K562 (cell line): Measurements from ENCODE around the gene BSPRY. TPM values are rescaled to one million over a fixed set of nuclear protein-coding genes. Genes with fewer than 3 reads are reported as not detected.

Source experiments
- CC2D1A ChIP-seq: fragments of 450-650 bp; IDR thresholded peaks from 2 replicates; pipeline ENCODE4 v1.6.1; 2017; ENCODE audit warnings: mild to moderate bottlenecking
- CREBBP ChIP-seq: IDR thresholded peaks from one replicate; pipeline ENCODE4 v1.6.1; 2012; ENCODE audit warnings: low read depth, mild to moderate bottlenecking, control low read depth, inconsistent platforms, low read length
- FOXK1 ChIP-seq: sonication (generic); formaldehyde crosslinking; IDR thresholded peaks from 2 replicates; pipeline ENCODE4 v1.8.0; 2022; ENCODE audit warnings: missing genetic modification reagents, mild to moderate bottlenecking, borderline replicate concordance
- IFI16 ChIP-seq: fragments of 250-450 bp; sonication (Bioruptor Pico); IDR thresholded peaks from 2 replicates; pipeline ENCODE4 v2.1.2; 2022; ENCODE audit warnings: mild to moderate bottlenecking, inconsistent platforms
- ILK ChIP-seq: fragments of 450-650 bp; IDR thresholded peaks from 2 replicates; pipeline ENCODE4 v1.6.1; 2016; ENCODE audit warnings: missing genetic modification characterization, low read depth, mild to moderate bottlenecking, missing compliant biosample characterization, moderate library complexity, borderline replicate concordance
- NBN ChIP-seq: fragments of 450-650 bp; IDR thresholded peaks from 2 replicates; pipeline ENCODE4 v1.6.1; 2016; ENCODE audit warnings: low read depth, mild to moderate bottlenecking
- NCOA6 ChIP-seq: fragments of 450-650 bp; IDR thresholded peaks from 2 replicates; pipeline ENCODE4 v1.6.1; 2017; ENCODE audit warnings: mild to moderate bottlenecking
- NFXL1 ChIP-seq: fragments of 450-650 bp; formaldehyde crosslinking; IDR thresholded peaks from 2 replicates; pipeline ENCODE4 v1.4.0; 2021; ENCODE audit warnings: mild to moderate bottlenecking
- NRF1 ChIP-seq, 2 experiments: fragments of 450-650 bp; IDR thresholded peaks in 1 of 2; conservative IDR thresholded peaks in 1 of 2; 2 replicates each; pipeline ENCODE4 v1.6.1; 2014; ENCODE audit warnings: mild to moderate bottlenecking in 2 of 2
- PHF8 ChIP-seq: fragments of 200-600 bp; sonication (generic); IDR thresholded peaks from 2 replicates; pipeline ENCODE4 v1.6.1; 2012; ENCODE audit warnings: mixed run types, mild to moderate bottlenecking, inconsistent platforms, low read length, moderate library complexity, borderline replicate concordance
- POU5F1 ChIP-seq: fragments of 150-350 bp; IDR thresholded peaks from 2 replicates; pipeline ENCODE4 v1.6.1; 2014; ENCODE audit warnings: borderline replicate concordance, low read length, low read depth, mild to moderate bottlenecking; ENCODE audit not compliant: partially characterized antibody
- SREBF1 ChIP-seq: fragments of 150-350 bp; IDR thresholded peaks from 2 replicates; pipeline ENCODE4 v1.6.1; 2014; ENCODE audit warnings: antibody characterized with exemption, low read depth, low read length, borderline replicate concordance
- TBP ChIP-seq: optimal IDR thresholded peaks from 2 replicates; pipeline ENCODE3; 2011; ENCODE audit warnings: low read depth, low read length, improper control_type of control experiment
- XRCC4 ChIP-seq: IDR thresholded peaks from one replicate; pipeline ENCODE4 v1.6.1; 2011; ENCODE audit not compliant: insufficient read depth, insufficient read length; ENCODE audit errors: extremely low read depth
- ZBTB49 ChIP-seq: sonication (generic); formaldehyde crosslinking; IDR thresholded peaks from 2 replicates; pipeline ENCODE4 v1.8.0; 2022; ENCODE audit warnings: missing genetic modification reagents, mild to moderate bottlenecking, borderline replicate concordance
- ZMIZ1 ChIP-seq, 2 experiments: fragments of 150-350 bp in 1 of 2; IDR thresholded peaks; 2 replicates each; pipeline ENCODE4 v1.6.1; 2012 to 2016; ENCODE audit warnings: low read depth in 2 of 2, low read length in 2 of 2, mild to moderate bottlenecking in 1 of 2, moderate library complexity in 1 of 2
- ZNF23 ChIP-seq: fragments of 250-450 bp; sonication (Bioruptor Pico); IDR thresholded peaks from 2 replicates; pipeline ENCODE4 v1.4.0; 2020; ENCODE audit warnings: mild to moderate bottlenecking
- ZNF239 ChIP-seq: fragments of 250-450 bp; sonication (Bioruptor Pico); IDR thresholded peaks from 2 replicates; pipeline ENCODE4 v1.4.0; 2020; ENCODE audit warnings: mild to moderate bottlenecking
- ZNF41 ChIP-seq: fragments of 250-450 bp; sonication (Bioruptor Pico); conservative IDR thresholded peaks from 2 replicates; pipeline ENCODE4 v1.4.0; 2020; ENCODE audit warnings: mild to moderate bottlenecking
- polyA plus RNA-seq, 8 experiments: library from polyadenylated mRNA; depleted of rRNA in 4 of 8; stranded (reverse) in 5 of 8; unstranded in 3 of 8; fragments of >200 nt; fragmentation: Nextera tagmentation in 2 of 8; fragmentation: Illumina TruSeq in 1 of 8; extraction: Ambion mirVana in 2 of 8; extraction: Trizol in 1 of 8; gene quantifications; 2 replicates each; pipeline versions ENCODE4 v1.2.1 to v1.2.3, GENCODE V29; 2011 to 2014; ENCODE audit warnings: inconsistent platforms in 1 of 8, missing spikeins in 1 of 8
- total RNA-seq, 7 experiments: library from RNA; depleted of rRNA in 6 of 7; stranded (reverse); fragments of >200 nt in 6 of 7; fragmentation: Illumina TruSeq in 2 of 7; extraction: Trizol in 2 of 7; gene quantifications; 2 replicates each; pipeline versions ENCODE4 v1.2.1 to v1.2.3, GENCODE V29; 2011 to 2021; ENCODE audit warnings: low replicate concordance in 1 of 7
- TF ChIP-seq, protein P1 (sequence below): fragments of 250-450 bp; sonication (Bioruptor Pico); IDR thresholded peaks from 2 replicates; pipeline ENCODE4 v1.8.0; 2022; ENCODE audit warnings: inconsistent platforms
- TF ChIP-seq, protein P2 (sequence below): fragments of 450-650 bp; IDR thresholded peaks from 2 replicates; pipeline ENCODE4 v1.6.1; 2016; ENCODE audit warnings: antibody characterized with exemption

Gene BSPRY
- total and polyA plus RNA-seq, 9 of the 15 experiments (the other 6 are each of a cell fraction or from before 2014, with no cell fraction given), result 0.07 to 0.67 (median 0.18) TPM

- TF ChIP-seq ZMIZ1 (IDR thresholded peaks at IDR 0.05; ENCODE audit: low read depth in 2 of 2, low read length in 2 of 2), result no peak
- TF ChIP-seq PHF8, result peak; percentile 30; the same call in 1 of the 2 replicates
- TF ChIP-seq POU5F1, result no peak
- no peak for TF ChIP-seq XRCC4
- TF ChIP-seq SREBF1, result no peak
- no peak for TF ChIP-seq CREBBP
- no peak for TF ChIP-seq ZNF23
- TF ChIP-seq ILK, result no peak
- TF ChIP-seq, protein P1, sequence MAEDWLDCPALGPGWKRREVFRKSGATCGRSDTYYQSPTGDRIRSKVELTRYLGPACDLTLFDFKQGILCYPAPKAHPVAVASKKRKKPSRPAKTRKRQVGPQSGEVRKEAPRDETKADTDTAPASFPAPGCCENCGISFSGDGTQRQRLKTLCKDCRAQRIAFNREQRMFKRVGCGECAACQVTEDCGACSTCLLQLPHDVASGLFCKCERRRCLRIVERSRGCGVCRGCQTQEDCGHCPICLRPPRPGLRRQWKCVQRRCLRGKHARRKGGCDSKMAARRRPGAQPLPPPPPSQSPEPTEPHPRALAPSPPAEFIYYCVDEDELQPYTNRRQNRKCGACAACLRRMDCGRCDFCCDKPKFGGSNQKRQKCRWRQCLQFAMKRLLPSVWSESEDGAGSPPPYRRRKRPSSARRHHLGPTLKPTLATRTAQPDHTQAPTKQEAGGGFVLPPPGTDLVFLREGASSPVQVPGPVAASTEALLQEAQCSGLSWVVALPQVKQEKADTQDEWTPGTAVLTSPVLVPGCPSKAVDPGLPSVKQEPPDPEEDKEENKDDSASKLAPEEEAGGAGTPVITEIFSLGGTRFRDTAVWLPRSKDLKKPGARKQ (CRISPR knock-in tag), result no peak
- TF ChIP-seq NRF1 (conservative IDR thresholded peaks at IDR 0.05 in 1 of 2, IDR thresholded peaks at IDR 0.05 in 1 of 2), result peak; percentile 38 to 57; a peak in 3 of 4 replicates
- TF ChIP-seq, protein P2, sequence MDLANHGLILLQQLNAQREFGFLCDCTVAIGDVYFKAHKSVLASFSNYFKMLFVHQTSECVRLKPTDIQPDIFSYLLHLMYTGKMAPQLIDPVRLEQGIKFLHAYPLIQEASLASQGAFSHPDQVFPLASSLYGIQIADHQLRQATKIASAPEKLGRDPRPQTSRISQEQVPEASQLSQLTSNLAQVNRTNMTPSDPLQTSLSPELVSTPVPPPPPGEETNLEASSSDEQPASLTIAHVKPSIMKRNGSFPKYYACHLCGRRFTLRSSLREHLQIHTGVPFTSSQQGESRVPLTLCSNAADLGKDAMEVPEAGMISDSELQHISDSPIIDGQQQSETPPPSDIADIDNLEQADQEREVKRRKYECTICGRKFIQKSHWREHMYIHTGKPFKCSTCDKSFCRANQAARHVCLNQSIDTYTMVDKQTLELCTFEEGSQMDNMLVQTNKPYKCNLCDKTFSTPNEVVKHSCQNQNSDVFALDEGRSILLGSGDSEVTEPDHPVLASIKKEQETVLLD, result no peak
- no peak for TF ChIP-seq CC2D1A
- TF ChIP-seq ZBTB49 (CRISPR knock-in tag), result no peak
- TF ChIP-seq ZNF41 (CRISPR knock-in tag), result no peak
- TF ChIP-seq TBP, result no peak
- no peak for TF ChIP-seq ZNF239
- TF ChIP-seq NCOA6, result no peak
- no peak for TF ChIP-seq FOXK1 (CRISPR knock-in tag)
- no peak for TF ChIP-seq NBN
- TF ChIP-seq NFXL1, result no peak
- TF ChIP-seq IFI16, result no peak
Observed at GRCh38 chr9:113343732-113344231, 5.6 kb upstream of the BSPRY start (continued).
